H9 (cell line): ENCODE measurements around the gene CDK16. TPM values are rescaled to one million over a fixed set of nuclear protein-coding genes. Genes with fewer than 3 reads are reported as not detected.

Source experiments
- DNase-seq: peaks from one replicate; pipeline ENCODE4 v3.0.0-alpha.2; 2017
- H2AFZ ChIP-seq: one replicate; pipeline ENCODE4 v1.6.1; 2013; ENCODE audit warnings: mild to moderate bottlenecking, low read length, control low read depth, moderate library complexity
- H2AK5ac ChIP-seq: 2 replicates; pipeline ENCODE4 v1.6.1; 2013; ENCODE audit warnings: low read length, control low read depth, mixed read lengths; ENCODE audit not compliant: insufficient read length
- H2BK120ac ChIP-seq: one replicate; pipeline ENCODE4 v1.6.1; 2013; ENCODE audit warnings: low read depth, mild to moderate bottlenecking, low read length, control low read depth, inconsistent platforms; ENCODE audit not compliant: poor library complexity, severe bottlenecking
- H2BK12ac ChIP-seq: 2 replicates; pipeline ENCODE4 v1.6.1; 2013; ENCODE audit warnings: low read length, control low read depth, mixed read lengths, low read depth; ENCODE audit not compliant: insufficient read length
- H2BK15ac ChIP-seq: 2 replicates; pipeline ENCODE4 v1.6.1; 2013; ENCODE audit warnings: low read depth, low read length, control low read depth
- H2BK20ac ChIP-seq: one replicate; pipeline ENCODE4 v1.6.1; 2013; ENCODE audit warnings: low read depth, mild to moderate bottlenecking, low read length, control low read depth, inconsistent platforms; ENCODE audit not compliant: poor library complexity, severe bottlenecking
- H2BK5ac ChIP-seq: 2 replicates; pipeline ENCODE4 v1.6.1; 2013; ENCODE audit warnings: low read length, control low read depth, mixed read lengths; ENCODE audit not compliant: insufficient read length
- H3K14ac ChIP-seq: 2 replicates; pipeline ENCODE4 v1.6.1; 2013; ENCODE audit warnings: low read length, control low read depth; ENCODE audit not compliant: insufficient read depth
- H3K18ac ChIP-seq: 2 replicates; pipeline ENCODE4 v1.6.1; 2013; ENCODE audit warnings: low read depth, mild to moderate bottlenecking, mixed read lengths, low read length, control low read depth; ENCODE audit not compliant: insufficient read length
- H3K23ac ChIP-seq: 2 replicates; pipeline ENCODE4 v1.6.1; 2013; ENCODE audit warnings: low read length, control low read depth, mixed read lengths, low read depth; ENCODE audit not compliant: insufficient read length
- H3K23me2 ChIP-seq: 2 replicates; pipeline ENCODE4 v1.6.1; 2013; ENCODE audit warnings: low read depth, mild to moderate bottlenecking, mixed read lengths, low read length, control low read depth; ENCODE audit not compliant: insufficient read length, poor library complexity, severe bottlenecking
- H3K27ac ChIP-seq: 2 replicates; pipeline ENCODE4 v1.5.1; 2013; ENCODE audit warnings: low read length, control low read depth, mixed read lengths, low read depth; ENCODE audit not compliant: insufficient read length
- H3K27me3 ChIP-seq: 2 replicates; pipeline ENCODE4 v1.6.1; 2013; ENCODE audit warnings: low read length, control low read depth, inconsistent platforms; ENCODE audit not compliant: insufficient read depth
- H3K4ac ChIP-seq: 2 replicates; pipeline ENCODE4 v1.6.1; 2013; ENCODE audit warnings: low read depth, mild to moderate bottlenecking, control low read depth, inconsistent platforms, low read length, moderate library complexity
- H3K4me1 ChIP-seq: 2 replicates; pipeline ENCODE4 v1.6.1; 2013; ENCODE audit warnings: low read length, control low read depth, inconsistent platforms; ENCODE audit not compliant: insufficient read depth
- H3K4me2 ChIP-seq: 2 replicates; pipeline ENCODE4 v1.6.1; 2013; ENCODE audit warnings: low read length, control low read depth, mixed read lengths; ENCODE audit not compliant: insufficient read length, insufficient read depth
- H3K56ac ChIP-seq: 2 replicates; pipeline ENCODE4 v1.6.1; 2013; ENCODE audit warnings: low read depth, mild to moderate bottlenecking, mixed read lengths, low read length, control low read depth; ENCODE audit not compliant: insufficient read length
- H3K79me1 ChIP-seq: 2 replicates; pipeline ENCODE4 v1.6.1; 2013; ENCODE audit warnings: low read depth, mild to moderate bottlenecking, moderate library complexity, low read length, control low read depth, inconsistent platforms; ENCODE audit not compliant: insufficient read depth, poor library complexity, severe bottlenecking
- H3K79me2 ChIP-seq: 2 replicates; pipeline ENCODE4 v1.6.1; 2013; ENCODE audit warnings: low read length, control low read depth, inconsistent platforms; ENCODE audit not compliant: insufficient read depth
- H3K9ac ChIP-seq: 2 replicates; pipeline ENCODE4 v1.6.1; 2013; ENCODE audit warnings: low read length, control low read depth, mixed read lengths; ENCODE audit not compliant: insufficient read length; ENCODE audit errors: extremely low read depth
- H3K9me3 ChIP-seq: one replicate; pipeline ENCODE4 v1.6.1; 2013; ENCODE audit warnings: low read depth, low read length, inconsistent platforms; ENCODE audit not compliant: control insufficient read depth
- H3T11ph ChIP-seq: one replicate; pipeline ENCODE4 v1.6.1; 2013; ENCODE audit warnings: mild to moderate bottlenecking, low read length, control low read depth, inconsistent platforms
- H4K20me1 ChIP-seq: one replicate; pipeline ENCODE4 v1.6.1; 2013; ENCODE audit not compliant: control insufficient read depth, insufficient read length, insufficient read depth
- H4K5ac ChIP-seq: 2 replicates; pipeline ENCODE4 v1.6.1; 2013; ENCODE audit warnings: low read depth, mild to moderate bottlenecking, mixed read lengths, low read length, control low read depth; ENCODE audit not compliant: insufficient read length
- H4K8ac ChIP-seq: replicated peaks from 2 replicates; pipeline ENCODE4 v1.6.1; 2013; ENCODE audit warnings: low read length, control low read depth, mixed read lengths, low read depth; ENCODE audit not compliant: insufficient read length
- H4K91ac ChIP-seq: 2 replicates; pipeline ENCODE4 v1.6.1; 2013; ENCODE audit warnings: low read depth, mild to moderate bottlenecking, moderate library complexity, mixed read lengths, low read length, control low read depth; ENCODE audit not compliant: insufficient read length
- H3K27ac Mint-ChIP-seq, 3 experiments: 2 replicates in 2 of 3; 3 replicates in 1 of 3; pipeline ENCODE4 v1.8.0; 2020 to 2021; ENCODE audit warnings: mixed read lengths in 3 of 3, mild to moderate bottlenecking in 1 of 3, moderate library complexity in 1 of 3
- H3K27me3 Mint-ChIP-seq: 2 replicates; pipeline ENCODE4 v1.8.0; 2021; ENCODE audit warnings: low read depth, mild to moderate bottlenecking, moderate library complexity, mixed read lengths
- H3K36me3 Mint-ChIP-seq, 3 experiments: 2 replicates in 2 of 3; 3 replicates in 1 of 3; pipeline ENCODE4 v1.8.0; 2020 to 2021; ENCODE audit warnings: low read depth in 3 of 3, mixed read lengths in 3 of 3; ENCODE audit not compliant: insufficient read depth in 1 of 3
- H3K4me1 Mint-ChIP-seq, 2 experiments: 2 replicates each; pipeline ENCODE4 v1.8.0; 2020; ENCODE audit warnings: mixed read lengths in 2 of 2
- H3K4me3 Mint-ChIP-seq, 2 experiments: 2 replicates in 1 of 2; 3 replicates in 1 of 2; pipeline ENCODE4 v1.8.0; 2020 to 2021; ENCODE audit warnings: mild to moderate bottlenecking in 2 of 2, mixed read lengths in 2 of 2, moderate library complexity in 1 of 2
- H3K9me3 Mint-ChIP-seq, 2 experiments: 2 replicates in 1 of 2; 3 replicates in 1 of 2; pipeline ENCODE4 v1.8.0; 2020; ENCODE audit warnings: mild to moderate bottlenecking in 2 of 2, mixed read lengths in 2 of 2, moderate library complexity in 1 of 2
- WGBS: extraction: QIAGEN DNeasy Blood & Tissue Kit; methylation state at CpG from one replicate; pipeline ENCODE4 v1.1.7; 2013; ENCODE audit warnings: missing lambda C conversion rate, low lambda C conversion rate, mixed read lengths; ENCODE audit not compliant: insufficient read length; ENCODE audit errors: extremely low coverage; 5-methylcytosine and 5-hydroxymethylcytosine counted together
- total RNA-seq: library from RNA; stranded (reverse); gene quantifications from 2 replicates; pipeline ENCODE4 v1.2.1, GENCODE V29; 2021
- TF ChIP-seq, protein P1 (sequence below): fragments of 200-600 bp; sonication (generic); conservative IDR thresholded peaks from 3 replicates; pipeline ENCODE4 v1.8.0; 2021; ENCODE audit warnings: antibody characterized with exemption, mild to moderate bottlenecking

Gene CDK16
- total RNA-seq, 1 experiment from 2014 or later: 226 TPM

DNA sequence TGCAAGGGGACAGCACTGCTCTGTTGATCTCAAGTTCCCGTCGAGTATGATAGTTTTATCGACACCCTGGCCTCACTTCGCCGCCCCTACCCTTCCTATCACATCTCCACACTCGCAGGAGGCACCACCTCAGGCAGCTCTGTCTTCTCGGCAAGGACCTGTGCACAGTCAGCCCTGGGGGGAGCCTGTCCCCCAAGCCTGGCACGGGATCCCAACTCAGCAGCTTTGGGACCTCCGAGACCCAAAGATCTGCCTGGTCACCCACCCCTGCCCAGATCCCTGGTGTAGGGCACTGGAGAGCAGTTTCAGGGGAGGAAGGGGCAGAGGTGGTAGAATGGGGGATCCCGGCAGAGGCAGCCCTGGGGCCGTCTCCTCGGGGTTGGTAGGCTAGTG is 42.9 kb upstream of the CDK16 start:
- Histone ChIP-seq H3K56ac (no peak overlapping the region), H2BK12ac (no peak overlapping the region), H3K4me1 (no peaks in the 10 kb centered on the region), H2BK20ac (no peak overlapping the region), H3K79me2 (no peaks in the 10 kb centered on the region), H4K8ac (no peak overlapping the region), H3K23me2 (no peaks in the 10 kb centered on the region), H3K9ac (no peak overlapping the region), H2BK15ac (no peak overlapping the region), H3K27me3 (no peaks in the 10 kb centered on the region; the same call in 1 of the 2 replicates), H4K5ac (no peak overlapping the region), H3K79me1 (no peaks in the 10 kb centered on the region), H2AFZ (no peak overlapping the region), H4K20me1 (no peaks in the 10 kb centered on the region), H2BK120ac (no peak overlapping the region), H2AK5ac (no peak overlapping the region), H3K23ac (no peak overlapping the region), H3K4ac (no peak overlapping the region), H3K4me2 (no peak overlapping the region), H3K27ac (no peak overlapping the region), H3K14ac (no peak overlapping the region), H4K91ac (no peak overlapping the region), H2BK5ac (no peak overlapping the region), H3K18ac (no peak overlapping the region), H3T11ph (no peak overlapping the region), H3K9me3 (no peaks in the 10 kb centered on the region)
- Mint-ChIP-seq H3K9me3 (peaks cover 64 to 82% of the 10 kb centered on the region in 2 experiments), H3K4me1 (no peaks in the 10 kb centered on the region), H3K4me3 (no peak overlapping the region), H3K27ac (peak overlapping the region in 1 of 3 experiments; percentile 94; a peak in 1 of 7 replicates), H3K36me3 (peaks cover 45 to 79% (median 78%) of the 10 kb centered on the region in 3 experiments), H3K27me3 (no peaks in the 10 kb centered on the region; the same call in 1 of the 2 replicates)
- no peak for DNase-seq
- TF ChIP-seq, protein P1, sequence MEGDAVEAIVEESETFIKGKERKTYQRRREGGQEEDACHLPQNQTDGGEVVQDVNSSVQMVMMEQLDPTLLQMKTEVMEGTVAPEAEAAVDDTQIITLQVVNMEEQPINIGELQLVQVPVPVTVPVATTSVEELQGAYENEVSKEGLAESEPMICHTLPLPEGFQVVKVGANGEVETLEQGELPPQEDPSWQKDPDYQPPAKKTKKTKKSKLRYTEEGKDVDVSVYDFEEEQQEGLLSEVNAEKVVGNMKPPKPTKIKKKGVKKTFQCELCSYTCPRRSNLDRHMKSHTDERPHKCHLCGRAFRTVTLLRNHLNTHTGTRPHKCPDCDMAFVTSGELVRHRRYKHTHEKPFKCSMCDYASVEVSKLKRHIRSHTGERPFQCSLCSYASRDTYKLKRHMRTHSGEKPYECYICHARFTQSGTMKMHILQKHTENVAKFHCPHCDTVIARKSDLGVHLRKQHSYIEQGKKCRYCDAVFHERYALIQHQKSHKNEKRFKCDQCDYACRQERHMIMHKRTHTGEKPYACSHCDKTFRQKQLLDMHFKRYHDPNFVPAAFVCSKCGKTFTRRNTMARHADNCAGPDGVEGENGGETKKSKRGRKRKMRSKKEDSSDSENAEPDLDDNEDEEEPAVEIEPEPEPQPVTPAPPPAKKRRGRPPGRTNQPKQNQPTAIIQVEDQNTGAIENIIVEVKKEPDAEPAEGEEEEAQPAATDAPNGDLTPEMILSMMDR: no peak
- WGBS: no CpG with 5 or more reads among the region's 12 CpGs
